ENCODE results near the gene ALKBH6.

Gene ALKBH6

DNA sequence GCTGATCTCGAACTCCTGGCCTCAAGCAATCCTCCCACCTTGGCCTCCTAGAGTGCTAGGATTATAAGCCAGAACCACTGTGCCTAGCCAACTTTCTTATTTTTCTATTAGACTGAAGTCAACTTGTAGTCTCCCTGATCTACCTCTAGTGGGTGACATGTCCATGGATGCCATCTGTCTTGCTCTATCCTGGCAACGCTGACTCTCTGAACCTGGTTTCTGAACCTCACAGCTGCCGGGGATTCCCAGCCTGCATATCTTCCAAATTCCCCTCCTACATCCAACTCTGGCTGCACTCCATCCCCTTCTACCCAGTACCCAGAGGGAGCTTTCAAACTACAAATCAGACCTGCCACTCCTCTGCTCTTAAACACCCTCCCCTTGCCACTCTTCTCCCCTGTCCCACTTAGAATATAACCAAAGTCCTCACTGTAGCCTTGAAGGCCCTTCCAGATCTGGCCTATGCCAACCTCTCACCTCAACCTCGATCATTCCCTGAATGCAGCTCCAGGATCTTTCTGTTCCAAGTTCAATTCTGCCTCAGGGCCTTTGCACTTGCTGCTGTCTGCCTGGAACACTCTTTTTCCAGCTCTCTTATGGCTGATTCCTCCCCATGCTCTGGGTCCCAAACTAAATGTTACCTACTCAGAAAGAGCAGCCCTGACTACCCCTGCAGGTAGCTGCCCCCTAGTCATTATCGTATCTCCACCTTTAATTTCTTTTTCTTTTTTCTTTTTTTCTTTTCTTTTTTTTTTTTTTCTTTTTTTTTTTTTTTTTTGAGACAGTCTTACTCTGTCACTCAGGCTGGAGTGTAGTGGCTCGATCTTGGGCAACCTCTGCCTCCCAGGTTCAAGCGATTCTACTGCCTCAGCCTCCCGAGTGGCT, 16.5 kb upstream of the ALKBH6 start:
- no peak for DNase-seq

DNA sequence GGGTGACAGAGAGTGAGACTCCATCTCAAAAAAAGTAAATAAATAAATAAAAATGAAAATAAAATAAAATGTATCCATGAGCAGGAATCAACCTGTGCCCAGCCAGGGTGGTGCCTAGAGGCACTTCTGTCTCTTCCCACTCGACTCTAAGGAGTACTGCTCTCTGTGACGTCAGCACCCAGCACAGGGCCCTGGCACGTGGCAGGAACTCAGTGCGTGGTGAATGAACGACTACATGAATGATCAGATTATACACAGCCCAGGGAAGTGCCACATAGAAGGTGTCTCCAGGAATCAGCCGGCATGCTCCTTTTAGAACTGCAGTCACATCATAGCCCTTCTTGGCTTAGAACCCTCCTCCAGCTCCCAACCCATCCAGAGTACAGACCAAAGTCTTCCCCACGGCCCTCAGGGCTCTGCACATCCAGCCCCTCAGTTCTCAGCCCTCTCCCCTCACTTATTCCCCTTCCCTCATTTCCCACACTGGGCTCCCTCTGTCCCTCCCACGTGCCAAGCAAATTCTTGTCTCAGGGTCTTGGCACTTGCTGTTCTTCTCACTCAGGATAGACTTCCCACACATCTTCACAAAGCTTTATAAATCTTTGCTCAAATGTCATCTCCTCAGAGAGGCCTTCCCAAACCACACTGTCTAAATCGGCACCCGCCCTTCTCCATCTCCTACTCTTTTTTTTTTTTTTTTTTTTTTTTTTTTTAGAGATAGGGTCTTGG, 14.5 kb upstream of the ALKBH6 start:
- DNase-seq = no peak

- no peak for DNase-seq
Measured at GRCh38 chr19:36027696-36028095, 13.7 kb upstream of the ALKBH6 start.

DNA sequence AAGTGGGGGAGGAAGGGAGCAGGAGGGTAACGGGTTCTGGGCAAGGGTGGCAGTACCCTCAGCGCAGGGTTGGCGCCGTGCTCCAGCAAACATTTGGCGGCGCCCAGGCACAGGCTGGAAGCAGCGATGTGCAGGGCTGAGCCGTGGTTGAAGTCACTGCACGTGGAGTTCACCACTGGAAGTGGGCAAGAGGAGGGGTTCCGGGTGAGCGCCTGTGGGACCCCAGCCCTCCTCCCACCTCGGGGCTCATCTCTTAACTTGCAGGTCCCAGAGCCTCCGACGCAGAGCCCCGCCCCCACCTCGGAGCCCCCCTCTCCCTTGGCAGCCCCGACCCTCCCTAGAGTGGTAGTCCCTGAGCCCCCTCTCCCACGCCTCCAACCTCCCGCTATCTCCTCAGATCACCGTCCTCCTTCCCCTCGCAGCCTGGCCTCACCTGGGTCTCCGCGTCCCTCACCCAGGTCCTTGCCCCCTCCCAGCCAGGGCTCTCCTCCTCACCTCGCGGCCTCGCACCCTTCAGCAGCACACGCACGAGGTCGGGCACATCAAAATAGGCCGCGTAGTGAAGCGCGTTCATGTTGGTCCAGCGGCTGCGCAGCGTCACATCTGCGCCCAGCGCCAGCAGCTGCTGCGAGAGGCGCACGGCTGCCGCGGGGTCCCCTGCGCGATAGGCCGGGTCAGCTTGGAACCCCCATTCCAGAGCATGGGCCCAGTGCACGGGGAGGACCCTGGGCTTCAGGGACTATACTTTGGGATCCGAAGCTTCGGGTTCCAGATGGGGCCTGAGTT, 12.3 kb upstream of the ALKBH6 start:
- no peak for DNase-seq

- DNase-seq = no peak
Measured at GRCh38 chr19:36025541-36025940, 11.5 kb upstream of the ALKBH6 start.

GRCh38 chr19:36023432-36023831, 9.4 kb upstream of the ALKBH6 start:
- no peak for DNase-seq

- DNase-seq = no peak
Measured at GRCh38 chr19:36019061-36019670, 5.2 kb upstream of the ALKBH6 start.

- no peak for DNase-seq
Measured at GRCh38 chr19:36013280-36014011, 567 bp downstream of the ALKBH6 start.

- no peak for DNase-seq
Measured at GRCh38 chr19:36010402-36010801, 3.6 kb downstream of the ALKBH6 start.

DNA sequence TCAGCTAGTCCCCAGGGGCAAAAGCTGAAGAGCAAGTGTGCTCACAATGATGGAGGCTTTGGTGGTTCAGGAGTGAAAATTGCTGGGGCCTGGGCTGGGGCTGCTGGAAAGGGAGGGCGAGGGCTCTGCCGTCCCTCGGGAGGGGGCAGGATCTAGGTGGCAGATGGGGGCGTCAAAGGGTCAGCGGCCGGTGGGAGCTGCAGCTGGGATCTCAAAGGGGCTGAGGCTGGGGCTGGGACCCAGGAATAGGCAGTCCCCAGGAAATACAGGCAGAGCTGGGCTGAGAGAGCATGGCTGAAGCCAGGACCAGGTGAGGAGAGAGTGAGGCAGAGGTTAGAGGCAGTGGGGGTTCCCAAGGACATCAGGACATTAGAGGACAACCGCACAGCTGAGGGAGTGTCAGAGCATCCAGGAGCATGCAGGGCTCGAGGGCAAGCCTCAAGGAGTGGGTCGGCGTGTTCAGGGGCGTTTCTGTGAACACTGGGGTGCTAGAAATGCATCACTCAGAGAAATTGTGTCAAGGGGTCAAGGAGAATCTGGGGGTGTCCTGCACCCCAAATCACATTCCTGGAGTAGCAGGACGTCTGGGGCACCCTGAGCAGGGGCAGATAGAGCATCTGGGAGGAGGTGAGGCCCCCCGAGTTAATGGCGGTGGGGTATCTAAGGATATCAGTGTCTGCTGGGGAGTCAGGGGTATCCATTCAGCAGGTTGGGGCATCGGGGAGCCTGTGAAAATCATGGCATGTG, 4.2 kb downstream of the ALKBH6 start:
- no peak for DNase-seq

GRCh38 chr19:36009220-36009619, 4.8 kb downstream of the ALKBH6 start:
- DNase-seq = peak; percentile 56

DNA sequence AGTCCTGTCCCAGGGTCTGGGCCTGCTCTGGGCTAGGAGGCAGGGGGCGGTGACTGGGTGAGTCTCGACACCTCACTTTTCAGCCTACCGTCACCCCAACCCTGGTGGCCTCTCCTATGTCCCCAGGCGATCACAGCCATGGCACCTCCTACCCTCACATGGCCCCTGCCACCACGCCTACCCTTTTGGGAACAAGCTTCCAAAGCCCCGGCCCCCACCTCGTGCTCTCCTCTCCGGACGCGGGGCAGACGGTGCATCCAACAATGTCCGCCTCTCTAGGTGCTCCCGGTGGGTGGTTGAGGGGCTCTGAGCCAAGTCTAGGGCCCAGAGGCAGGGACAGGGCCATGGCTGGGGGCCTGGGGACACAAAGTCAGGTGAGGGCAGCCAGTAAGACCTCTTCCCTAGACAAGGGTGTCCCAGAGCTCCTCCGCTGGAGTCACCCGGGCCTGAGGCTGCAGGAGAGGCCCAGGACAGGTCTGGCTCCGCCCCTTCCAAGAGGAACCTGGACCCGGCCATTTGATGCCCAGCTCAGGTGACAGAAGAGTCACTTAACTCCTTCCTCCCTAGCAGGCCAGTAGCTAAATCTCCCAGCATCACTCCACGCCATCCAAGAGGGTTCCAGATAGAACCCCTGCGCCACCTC, 5.6 kb downstream of the ALKBH6 start, which contains the start of gene SYNE4:
Gene SYNE4 (minus strand): TSS at position 478 of the 643 bp plus-strand sequence. CDS start 132 bp downstream, at position 346.
- DNase-seq = no peak

GRCh38 chr19:36006955-36007354, 7.1 kb downstream of the ALKBH6 start:
- no peak for DNase-seq

DNA sequence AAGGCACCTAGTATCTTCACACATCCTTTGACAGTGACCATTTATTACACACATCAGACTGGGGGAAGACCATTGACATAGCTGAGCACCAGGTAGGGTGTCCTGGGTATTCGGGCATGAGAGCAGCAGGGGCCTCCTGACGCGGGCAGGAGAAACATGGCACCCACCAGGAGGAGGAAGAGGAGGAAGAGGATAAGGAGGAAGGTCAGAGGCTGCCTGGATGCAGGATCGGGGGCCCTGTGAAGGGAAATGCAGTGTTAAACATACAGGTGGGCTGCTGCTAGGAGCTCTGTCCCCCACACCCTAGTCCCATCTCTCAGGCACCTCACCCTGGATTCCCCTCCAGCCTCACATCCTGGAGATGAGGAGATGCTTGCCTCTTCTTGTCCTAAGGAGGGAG, 10.7 kb downstream of the ALKBH6 start:
- no peak for DNase-seq

GRCh38 chr19:36001605-36002004, 12.4 kb downstream of the ALKBH6 start:
- no peak for DNase-seq

- no peak for DNase-seq
Measured at GRCh38 chr19:35996777-35997176, 17.2 kb downstream of the ALKBH6 start.

GRCh38 chr19:35995048-35995993, 18.7 kb downstream of the ALKBH6 start, which contains the start of gene SDHAF1:
TSS of gene SDHAF1 (plus strand) at chr19:35995188. CDS start at chr19:35995275, 87 bp downstream.
- peak; percentile 98 for DNase-seq

- DNase-seq = no peak
Measured at GRCh38 chr19:35993923-35994598, 20.0 kb downstream of the ALKBH6 start.
